Ishikawa (cell line): Measurements from ENCODE around the gene STPG1.

ENCODE experiments used
- CEBPB ChIP-seq: IDR thresholded peaks from 2 replicates; pipeline ENCODE4 v1.6.1; 2012
- CREB1 ChIP-seq: IDR thresholded peaks from 2 replicates; pipeline ENCODE4 v1.6.1; 2012; ENCODE audit warnings: low read depth
- EP300 ChIP-seq: IDR thresholded peaks from 2 replicates; pipeline ENCODE4 v1.6.1; 2012; ENCODE audit warnings: borderline replicate concordance
- MAX ChIP-seq: IDR thresholded peaks from 2 replicates; pipeline ENCODE4 v1.6.1; 2012
- RAD21 ChIP-seq: IDR thresholded peaks from 2 replicates; pipeline ENCODE4 v1.6.1; 2012; ENCODE audit warnings: low read depth
- TCF12 ChIP-seq: IDR thresholded peaks from 2 replicates; pipeline ENCODE4 v1.6.1; 2012; ENCODE audit warnings: low read depth

GRCh38 chr1:24325587-24326449 lies 87.8 kb downstream of the STPG1 start:
- TF ChIP-seq TCF12 (no peak), RAD21 (no peak), CREB1 (no peak), CEBPB (no peak), MAX (no peak), EP300 (no peak)
